ENCODE data around the gene IFIT3.

Gene IFIT3

DNA sequence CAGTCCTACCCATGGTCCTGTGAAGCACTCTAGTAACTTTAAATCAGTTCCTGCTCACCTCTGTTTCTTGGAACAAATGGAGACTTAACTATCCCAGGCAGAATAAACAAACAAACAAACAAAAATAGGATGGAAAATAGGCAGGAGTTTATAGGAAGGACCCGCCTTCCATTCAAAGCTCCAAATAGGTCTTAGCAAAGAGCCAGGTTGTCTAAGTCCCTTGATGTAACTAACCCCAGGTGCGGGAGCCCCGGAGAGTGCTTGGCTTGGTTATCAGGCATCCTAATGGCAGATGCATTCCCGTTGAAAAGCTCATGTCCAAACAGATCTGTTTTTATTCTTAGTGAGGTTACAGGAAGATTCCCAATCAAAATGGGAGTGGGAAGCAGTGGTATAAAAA is 23.8 kb upstream of the IFIT3 start:
- H3K4me3 ChIP-seq (ENCODE audit: low read length), result no peak overlapping the region

DNA sequence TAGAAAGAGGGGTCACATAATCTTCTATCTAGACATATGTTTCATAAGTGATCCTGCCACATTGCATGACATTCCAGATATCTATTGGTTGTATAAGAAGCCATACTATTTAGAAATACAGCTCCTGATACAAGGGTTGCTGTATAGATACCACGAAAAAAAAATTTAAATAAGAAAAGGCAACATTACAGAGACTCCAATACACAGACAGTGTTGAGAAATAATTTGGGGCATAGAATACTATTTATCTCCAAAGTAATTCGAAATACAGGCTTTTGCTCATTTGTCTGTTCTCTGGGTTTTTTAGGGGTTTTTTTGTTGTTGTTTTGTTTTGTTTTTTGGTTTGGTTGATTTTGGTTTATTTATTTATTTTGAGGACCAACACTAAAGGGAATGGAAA is 23.4 kb upstream of the IFIT3 start:
- no peaks in the 10 kb centered on the region for H3K36me3 ChIP-seq (ENCODE audit: insufficient read depth, low read length)
- H3K4me3 ChIP-seq (ENCODE audit: low read length), result no peak overlapping the region
- 100% methylated on average over 1 of the region's 2 CpGs for WGBS
- no peak overlapping the region for H3K27ac ChIP-seq (ENCODE audit: low read depth, low read length)
- H3K9ac ChIP-seq (ENCODE audit: low read depth, low read length), result no peak overlapping the region
- H3K4me1 ChIP-seq (ENCODE audit: insufficient read depth, low read length), result peaks cover 9% of the 10 kb centered on the region; the same call in 1 of the 2 replicates
- no peaks in the 10 kb centered on the region for H3K9me3 ChIP-seq (ENCODE audit: insufficient read depth, low read depth, low read length)
- no peaks in the 10 kb centered on the region for H3K27me3 ChIP-seq (ENCODE audit: insufficient read depth, low read length)

More for the DNA sequence above, 23.8 kb upstream of the IFIT3 start:
- Histone ChIP-seq H3K27me3 (ENCODE audit: insufficient read depth, low read length) (no peaks in the 10 kb centered on the region), H3K9ac (ENCODE audit: low read depth, low read length) (no peak overlapping the region), H3K27ac (ENCODE audit: low read depth, low read length) (no peak overlapping the region), H3K36me3 (ENCODE audit: insufficient read depth, low read length) (no peaks in the 10 kb centered on the region), H3K4me1 (ENCODE audit: insufficient read depth, low read length) (peaks cover 9% of the 10 kb centered on the region; the same call in 1 of the 2 replicates), H3K9me3 (ENCODE audit: insufficient read depth, low read depth, low read length) (no peaks in the 10 kb centered on the region)
- 88% methylated on average over 4 of the region's 4 CpGs for WGBS

- Histone ChIP-seq H3K4me1 (ENCODE audit: insufficient read depth, low read length) (peaks cover 9% of the 10 kb centered on the region; the same call in 1 of the 2 replicates), H3K36me3 (ENCODE audit: insufficient read depth, low read length) (no peaks in the 10 kb centered on the region), H3K27ac (ENCODE audit: low read depth, low read length) (no peak overlapping the region), H3K9ac (ENCODE audit: low read depth, low read length) (no peak overlapping the region), H3K27me3 (ENCODE audit: insufficient read depth, low read length) (no peaks in the 10 kb centered on the region), H3K4me3 (ENCODE audit: low read length) (no peak overlapping the region), H3K9me3 (ENCODE audit: insufficient read depth, low read depth, low read length) (no peaks in the 10 kb centered on the region)
Measured at GRCh38 chr10:89304925-89305324, 22.9 kb upstream of the IFIT3 start.

GRCh38 chr10:89305766-89306433 is 21.9 kb upstream of the IFIT3 start:
- Histone ChIP-seq H3K9ac (ENCODE audit: low read depth, low read length) (no peak overlapping the region), H3K27ac (ENCODE audit: low read depth, low read length) (no peak overlapping the region), H3K4me1 (ENCODE audit: insufficient read depth, low read length) (peaks cover 9% of the 10 kb centered on the region; the same call in 1 of the 2 replicates), H3K4me3 (ENCODE audit: low read length) (no peak overlapping the region), H3K36me3 (ENCODE audit: insufficient read depth, low read length) (no peaks in the 10 kb centered on the region), H3K9me3 (ENCODE audit: insufficient read depth, low read depth, low read length) (no peaks in the 10 kb centered on the region), H3K27me3 (ENCODE audit: insufficient read depth, low read length) (no peaks in the 10 kb centered on the region)
- 93% methylated on average over 9 of the region's 9 CpGs for WGBS

DNA sequence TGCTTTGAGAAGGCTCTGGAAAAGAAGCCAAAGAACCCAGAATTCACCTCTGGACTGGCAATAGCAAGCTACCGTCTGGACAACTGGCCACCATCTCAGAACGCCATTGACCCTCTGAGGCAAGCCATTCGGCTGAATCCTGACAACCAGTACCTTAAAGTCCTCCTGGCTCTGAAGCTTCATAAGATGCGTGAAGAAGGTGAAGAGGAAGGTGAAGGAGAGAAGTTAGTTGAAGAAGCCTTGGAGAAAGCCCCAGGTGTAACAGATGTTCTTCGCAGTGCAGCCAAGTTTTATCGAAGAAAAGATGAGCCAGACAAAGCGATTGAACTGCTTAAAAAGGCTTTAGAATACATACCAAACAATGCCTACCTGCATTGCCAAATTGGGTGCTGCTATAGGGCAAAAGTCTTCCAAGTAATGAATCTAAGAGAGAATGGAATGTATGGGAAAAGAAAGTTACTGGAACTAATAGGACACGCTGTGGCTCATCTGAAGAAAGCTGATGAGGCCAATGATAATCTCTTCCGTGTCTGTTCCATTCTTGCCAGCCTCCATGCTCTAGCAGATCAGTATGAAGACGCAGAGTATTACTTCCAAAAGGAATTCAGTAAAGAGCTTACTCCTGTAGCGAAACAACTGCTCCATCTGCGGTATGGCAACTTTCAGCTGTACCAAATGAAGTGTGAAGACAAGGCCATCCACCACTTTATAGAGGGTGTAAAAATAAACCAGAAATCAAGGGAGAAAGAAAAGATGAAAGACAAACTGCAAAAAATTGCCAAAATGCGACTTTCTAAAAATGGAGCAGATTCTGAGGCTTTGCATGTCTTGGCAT is 21.1 kb upstream of the IFIT3 start:
- Histone ChIP-seq H3K9ac (ENCODE audit: low read depth, low read length) (no peak overlapping the region), H3K4me3 (ENCODE audit: low read length) (no peak overlapping the region), H3K27me3 (ENCODE audit: insufficient read depth, low read length) (no peaks in the 10 kb centered on the region), H3K9me3 (ENCODE audit: insufficient read depth, low read depth, low read length) (no peaks in the 10 kb centered on the region), H3K4me1 (ENCODE audit: insufficient read depth, low read length) (peaks cover 5% of the 10 kb centered on the region; the same call in 1 of the 2 replicates), H3K27ac (ENCODE audit: low read depth, low read length) (no peak overlapping the region), H3K36me3 (ENCODE audit: insufficient read depth, low read length) (no peaks in the 10 kb centered on the region)
- WGBS, result 96% methylated on average over 13 of the region's 13 CpGs

DNA sequence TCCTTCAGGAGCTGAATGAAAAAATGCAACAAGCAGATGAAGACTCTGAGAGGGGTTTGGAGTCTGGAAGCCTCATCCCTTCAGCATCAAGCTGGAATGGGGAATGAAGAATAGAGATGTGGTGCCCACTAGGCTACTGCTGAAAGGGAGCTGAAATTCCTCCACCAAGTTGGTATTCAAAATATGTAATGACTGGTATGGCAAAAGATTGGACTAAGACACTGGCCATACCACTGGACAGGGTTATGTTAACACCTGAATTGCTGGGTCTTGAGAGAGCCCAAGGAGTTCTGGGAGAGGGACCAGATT is 20.6 kb upstream of the IFIT3 start:
- peaks cover under 1% of the 10 kb centered on the region; the same call in 1 of the 2 replicates for H3K4me1 ChIP-seq (ENCODE audit: insufficient read depth, low read length)
- H3K9me3 ChIP-seq (ENCODE audit: insufficient read depth, low read depth, low read length), result no peaks in the 10 kb centered on the region
- no peak overlapping the region for H3K27ac ChIP-seq (ENCODE audit: low read depth, low read length)
- H3K27me3 ChIP-seq (ENCODE audit: insufficient read depth, low read length), result no peaks in the 10 kb centered on the region
- H3K9ac ChIP-seq (ENCODE audit: low read depth, low read length), result no peak overlapping the region
- H3K4me3 ChIP-seq (ENCODE audit: low read length), result no peak overlapping the region
- no peaks in the 10 kb centered on the region for H3K36me3 ChIP-seq (ENCODE audit: insufficient read depth, low read length)

- H3K4me1 ChIP-seq (ENCODE audit: insufficient read depth, low read length), result no peaks in the 10 kb centered on the region
- no peak overlapping the region for H3K4me3 ChIP-seq (ENCODE audit: low read length)
- no peaks in the 10 kb centered on the region for H3K27me3 ChIP-seq (ENCODE audit: insufficient read depth, low read length)
- H3K36me3 ChIP-seq (ENCODE audit: insufficient read depth, low read length), result no peaks in the 10 kb centered on the region
- WGBS, result 96% methylated on average over 6 of the region's 6 CpGs
- H3K9me3 ChIP-seq (ENCODE audit: insufficient read depth, low read depth, low read length), result no peaks in the 10 kb centered on the region
- no peak overlapping the region for H3K27ac ChIP-seq (ENCODE audit: low read depth, low read length)
- no peak overlapping the region for H3K9ac ChIP-seq (ENCODE audit: low read depth, low read length)
Measured at GRCh38 chr10:89308266-89308665, 19.5 kb upstream of the IFIT3 start.

DNA sequence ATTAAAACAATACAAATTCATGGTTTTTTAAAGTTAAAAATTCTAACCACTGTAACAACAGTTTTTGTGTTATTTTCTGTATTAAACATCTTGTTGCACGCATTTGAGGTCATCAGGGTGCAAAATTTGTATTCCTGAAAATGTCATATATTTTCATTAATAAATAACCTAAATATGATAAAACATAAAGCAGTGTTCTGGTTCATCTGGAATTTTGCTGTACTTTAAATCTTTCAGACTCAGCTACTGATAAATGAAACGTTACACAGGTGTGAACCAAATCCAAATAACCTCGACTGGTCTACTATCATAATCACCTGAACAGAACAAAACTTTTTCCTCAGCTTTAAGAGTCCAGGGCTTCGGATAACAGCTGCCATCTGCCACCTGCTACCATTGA is 19.1 kb upstream of the IFIT3 start:
- Histone ChIP-seq H3K36me3 (ENCODE audit: insufficient read depth, low read length) (no peaks in the 10 kb centered on the region), H3K9me3 (ENCODE audit: insufficient read depth, low read depth, low read length) (no peaks in the 10 kb centered on the region), H3K9ac (ENCODE audit: low read depth, low read length) (no peak overlapping the region), H3K4me3 (ENCODE audit: low read length) (no peak overlapping the region), H3K27ac (ENCODE audit: low read depth, low read length) (no peak overlapping the region), H3K4me1 (ENCODE audit: insufficient read depth, low read length) (no peaks in the 10 kb centered on the region), H3K27me3 (ENCODE audit: insufficient read depth, low read length) (no peaks in the 10 kb centered on the region)
- WGBS, result 94% methylated on average over 3 of the region's 4 CpGs

GRCh38 chr10:89309156-89310055 is 18.4 kb upstream of the IFIT3 start:
- Histone ChIP-seq H3K9me3 (ENCODE audit: insufficient read depth, low read depth, low read length) (no peaks in the 10 kb centered on the region), H3K4me3 (ENCODE audit: low read length) (no peak overlapping the region), H3K4me1 (ENCODE audit: insufficient read depth, low read length) (no peaks in the 10 kb centered on the region), H3K36me3 (ENCODE audit: insufficient read depth, low read length) (no peaks in the 10 kb centered on the region), H3K9ac (ENCODE audit: low read depth, low read length) (no peak overlapping the region), H3K27ac (ENCODE audit: low read depth, low read length) (no peak overlapping the region), H3K27me3 (ENCODE audit: insufficient read depth, low read length) (no peaks in the 10 kb centered on the region)
- WGBS, result 92% methylated on average over 6 of the region's 7 CpGs

DNA sequence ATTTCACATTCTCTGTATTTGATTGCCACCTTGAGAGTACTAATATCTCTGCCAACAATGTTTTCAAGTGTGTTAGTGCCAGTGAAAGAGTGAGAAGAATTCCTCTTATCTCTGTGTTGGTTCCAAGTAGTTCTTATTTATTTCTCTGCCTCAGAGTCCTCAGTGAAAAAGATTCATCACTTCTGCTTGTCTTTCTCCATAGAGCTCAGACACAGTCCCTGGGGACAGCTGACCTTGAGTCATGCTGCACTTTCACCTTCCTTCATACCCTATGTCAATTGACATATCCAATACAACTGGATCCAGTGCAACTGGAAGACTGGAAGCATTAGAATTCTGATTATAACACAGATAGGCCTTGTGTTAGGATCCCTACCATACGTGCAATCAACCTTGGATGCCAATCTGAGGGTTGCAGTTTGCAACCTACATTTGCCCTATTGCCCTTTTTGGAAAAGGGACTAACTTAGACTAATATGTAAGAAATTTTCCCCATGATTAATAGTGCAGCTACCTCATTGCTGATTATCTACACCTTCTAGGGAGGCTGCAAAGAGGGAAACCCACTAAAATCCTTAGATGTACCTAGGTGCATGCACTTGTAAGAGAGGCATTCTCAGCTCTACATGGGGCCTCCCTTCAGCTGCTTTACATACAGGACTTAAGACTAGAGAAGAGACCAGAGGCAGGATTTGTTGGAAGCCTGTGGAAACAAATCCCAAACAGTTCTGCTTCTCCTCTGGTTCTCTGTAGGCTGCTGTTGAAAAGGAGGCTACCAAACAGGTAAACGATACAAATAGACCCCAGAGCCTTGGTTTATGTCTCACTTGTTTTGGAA is 17.5 kb upstream of the IFIT3 start:
- Histone ChIP-seq H3K9ac (ENCODE audit: low read depth, low read length) (no peak overlapping the region), H3K27ac (ENCODE audit: low read depth, low read length) (no peak overlapping the region)

More for the DNA sequence above, 17.5 kb upstream of the IFIT3 start:
- Histone ChIP-seq H3K4me3 (ENCODE audit: low read length) (no peak overlapping the region), H3K36me3 (ENCODE audit: insufficient read depth, low read length) (no peaks in the 10 kb centered on the region), H3K27me3 (ENCODE audit: insufficient read depth, low read length) (no peaks in the 10 kb centered on the region), H3K4me1 (ENCODE audit: insufficient read depth, low read length) (no peaks in the 10 kb centered on the region), H3K9me3 (ENCODE audit: insufficient read depth, low read depth, low read length) (no peaks in the 10 kb centered on the region)
- 97% methylated on average over 2 of the region's 2 CpGs for WGBS

Data from HUES64 (cell line).